ENCODE data around the gene RHNO1.

DNA sequence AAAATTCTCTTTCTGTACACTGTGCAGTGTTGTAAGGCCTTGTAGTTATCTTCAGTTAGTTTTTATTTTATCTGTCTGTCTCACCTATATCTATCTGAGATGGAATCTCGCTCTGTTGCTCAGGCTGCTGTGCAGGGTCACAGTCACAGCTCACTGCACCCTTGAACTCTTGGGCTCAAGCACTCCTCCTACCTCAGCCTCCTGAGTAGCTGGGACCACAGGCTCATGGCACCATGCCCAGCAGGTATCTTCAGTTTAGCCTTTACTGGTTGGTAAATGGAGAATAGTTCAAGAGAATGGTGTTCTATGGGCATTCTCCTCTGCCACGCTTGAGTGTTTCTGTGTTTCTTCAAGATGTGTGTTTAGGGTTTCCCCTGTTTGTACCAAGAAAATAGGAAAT lies 27.2 kb downstream of the RHNO1 start:
- TF ChIP-seq, protein P1, sequence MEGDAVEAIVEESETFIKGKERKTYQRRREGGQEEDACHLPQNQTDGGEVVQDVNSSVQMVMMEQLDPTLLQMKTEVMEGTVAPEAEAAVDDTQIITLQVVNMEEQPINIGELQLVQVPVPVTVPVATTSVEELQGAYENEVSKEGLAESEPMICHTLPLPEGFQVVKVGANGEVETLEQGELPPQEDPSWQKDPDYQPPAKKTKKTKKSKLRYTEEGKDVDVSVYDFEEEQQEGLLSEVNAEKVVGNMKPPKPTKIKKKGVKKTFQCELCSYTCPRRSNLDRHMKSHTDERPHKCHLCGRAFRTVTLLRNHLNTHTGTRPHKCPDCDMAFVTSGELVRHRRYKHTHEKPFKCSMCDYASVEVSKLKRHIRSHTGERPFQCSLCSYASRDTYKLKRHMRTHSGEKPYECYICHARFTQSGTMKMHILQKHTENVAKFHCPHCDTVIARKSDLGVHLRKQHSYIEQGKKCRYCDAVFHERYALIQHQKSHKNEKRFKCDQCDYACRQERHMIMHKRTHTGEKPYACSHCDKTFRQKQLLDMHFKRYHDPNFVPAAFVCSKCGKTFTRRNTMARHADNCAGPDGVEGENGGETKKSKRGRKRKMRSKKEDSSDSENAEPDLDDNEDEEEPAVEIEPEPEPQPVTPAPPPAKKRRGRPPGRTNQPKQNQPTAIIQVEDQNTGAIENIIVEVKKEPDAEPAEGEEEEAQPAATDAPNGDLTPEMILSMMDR (IDR thresholded peaks at IDR 0.05; ENCODE audit: low read length) = no peak
- no peak for TF ChIP-seq EZH2 (IDR thresholded peaks at IDR 0.05; ENCODE audit: borderline replicate concordance, low read length)

Data from OCI-LY1 (cell line).